ENCODE results near the gene PHF3. TPM values are rescaled to one million over a fixed set of nuclear protein-coding genes. Genes with fewer than 3 reads are reported as not detected.

Gene PHF3
- total RNA-seq, 2 donors from 2014 or later, result 68.2 to 72.5 TPM

- peaks cover 6% of the 10 kb centered on the region for H3K27me3 Mint-ChIP-seq (ENCODE audit: insufficient read depth)
- no peak for DNase-seq
- no peaks in the 10 kb centered on the region for H3K4me1 Mint-ChIP-seq
- no peaks in the 10 kb centered on the region for H3K27me3 ChIP-seq (ENCODE audit: control insufficient read depth, insufficient read depth, low read length, poor library complexity, severe bottlenecking)
- H3K9ac ChIP-seq (ENCODE audit: extremely low read depth, low read length, poor library complexity, severe bottlenecking), result no peak overlapping the region
- H3K4me3 ChIP-seq (ENCODE audit: low read length), result no peak overlapping the region
- no peaks in the 10 kb centered on the region for H3K9me3 ChIP-seq (ENCODE audit: control insufficient read depth, low read length)
- H3K4me3 Mint-ChIP-seq, result no peak overlapping the region
- TF ChIP-seq, protein P1, sequence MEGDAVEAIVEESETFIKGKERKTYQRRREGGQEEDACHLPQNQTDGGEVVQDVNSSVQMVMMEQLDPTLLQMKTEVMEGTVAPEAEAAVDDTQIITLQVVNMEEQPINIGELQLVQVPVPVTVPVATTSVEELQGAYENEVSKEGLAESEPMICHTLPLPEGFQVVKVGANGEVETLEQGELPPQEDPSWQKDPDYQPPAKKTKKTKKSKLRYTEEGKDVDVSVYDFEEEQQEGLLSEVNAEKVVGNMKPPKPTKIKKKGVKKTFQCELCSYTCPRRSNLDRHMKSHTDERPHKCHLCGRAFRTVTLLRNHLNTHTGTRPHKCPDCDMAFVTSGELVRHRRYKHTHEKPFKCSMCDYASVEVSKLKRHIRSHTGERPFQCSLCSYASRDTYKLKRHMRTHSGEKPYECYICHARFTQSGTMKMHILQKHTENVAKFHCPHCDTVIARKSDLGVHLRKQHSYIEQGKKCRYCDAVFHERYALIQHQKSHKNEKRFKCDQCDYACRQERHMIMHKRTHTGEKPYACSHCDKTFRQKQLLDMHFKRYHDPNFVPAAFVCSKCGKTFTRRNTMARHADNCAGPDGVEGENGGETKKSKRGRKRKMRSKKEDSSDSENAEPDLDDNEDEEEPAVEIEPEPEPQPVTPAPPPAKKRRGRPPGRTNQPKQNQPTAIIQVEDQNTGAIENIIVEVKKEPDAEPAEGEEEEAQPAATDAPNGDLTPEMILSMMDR (conservative IDR thresholded peaks at IDR 0.05), result no peak
- no peaks in the 10 kb centered on the region for H3K36me3 ChIP-seq (ENCODE audit: control insufficient read depth, insufficient read depth, low read length)
- H3K36me3 Mint-ChIP-seq (ENCODE audit: low read depth), result no peaks in the 10 kb centered on the region
- H3K9me3 Mint-ChIP-seq, result peaks cover 3% of the 10 kb centered on the region
- no peak overlapping the region for H3K27ac ChIP-seq (ENCODE audit: low read depth, low read length)
- H3K27ac Mint-ChIP-seq, result no peak overlapping the region
- no peaks in the 10 kb centered on the region for H3K4me1 ChIP-seq (ENCODE audit: control insufficient read depth, insufficient read depth, low read length)
Observed at GRCh38 chr6:63743691-63744090, 108.1 kb downstream of the PHF3 start.

DNA sequence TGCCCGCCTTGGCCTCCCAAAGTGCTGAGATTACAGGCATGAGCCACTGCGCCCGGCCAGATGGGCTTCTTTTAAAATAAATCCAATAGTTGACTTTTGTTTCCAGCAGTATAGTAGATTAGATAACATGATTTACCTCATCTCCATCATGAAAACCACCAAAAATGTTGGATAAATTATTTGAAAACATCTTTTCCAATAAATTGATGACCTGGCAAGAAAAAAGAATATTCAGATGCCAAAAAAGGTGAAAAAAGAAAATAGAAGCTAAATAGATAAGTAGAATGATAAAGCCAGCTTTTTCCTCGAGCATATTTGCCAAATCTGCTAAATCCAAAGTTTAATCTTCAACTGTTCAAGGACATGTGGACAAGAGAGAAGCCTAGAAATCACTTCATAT is 109.2 kb downstream of the PHF3 start:
- no peak overlapping the region for H3K4me3 Mint-ChIP-seq
- H3K9me3 Mint-ChIP-seq, result peaks cover 2% of the 10 kb centered on the region
- no peak for DNase-seq
- TF ChIP-seq, protein P1 (conservative IDR thresholded peaks at IDR 0.05), result no peak
- H3K27ac Mint-ChIP-seq, result no peak overlapping the region
- H3K27ac ChIP-seq (ENCODE audit: low read depth, low read length), result no peak overlapping the region
- WGBS, 2 experiments (ENCODE audit: insufficient coverage in 1 of 2, insufficient read length in 1 of 2), result 85% methylated on average over 4 of the region's 4 CpGs; no CpG with 5 or more reads in 1 of the 2 experiments
- H3K4me1 Mint-ChIP-seq, result no peaks in the 10 kb centered on the region
- H3K9ac ChIP-seq (ENCODE audit: extremely low read depth, low read length, poor library complexity, severe bottlenecking), result no peak overlapping the region
- no peaks in the 10 kb centered on the region for H3K36me3 Mint-ChIP-seq (ENCODE audit: low read depth)
- no peaks in the 10 kb centered on the region for H3K4me1 ChIP-seq (ENCODE audit: control insufficient read depth, insufficient read depth, low read length)
- H3K4me3 ChIP-seq (ENCODE audit: low read length), result no peak overlapping the region
- H3K9me3 ChIP-seq (ENCODE audit: control insufficient read depth, low read length), result no peaks in the 10 kb centered on the region
- H3K36me3 ChIP-seq (ENCODE audit: control insufficient read depth, insufficient read depth, low read length), result no peaks in the 10 kb centered on the region
- H3K27me3 ChIP-seq (ENCODE audit: control insufficient read depth, insufficient read depth, low read length, poor library complexity, severe bottlenecking), result no peaks in the 10 kb centered on the region
- peaks cover 6% of the 10 kb centered on the region for H3K27me3 Mint-ChIP-seq (ENCODE audit: insufficient read depth)

GRCh38 chr6:63745784-63746183 is 110.2 kb downstream of the PHF3 start:
- TF ChIP-seq, protein P1 (conservative IDR thresholded peaks at IDR 0.05), result no peak
- Mint-ChIP-seq H3K27ac (no peak overlapping the region), H3K9me3 (no peaks in the 10 kb centered on the region), H3K27me3 (ENCODE audit: insufficient read depth) (peaks cover 6% of the 10 kb centered on the region), H3K36me3 (ENCODE audit: low read depth) (no peaks in the 10 kb centered on the region), H3K4me1 (no peaks in the 10 kb centered on the region), H3K4me3 (no peak overlapping the region)
- H3K27me3 ChIP-seq (ENCODE audit: control insufficient read depth, insufficient read depth, low read length, poor library complexity, severe bottlenecking), result no peaks in the 10 kb centered on the region
- no peak overlapping the region for H3K27ac ChIP-seq (ENCODE audit: low read depth, low read length)
- no peaks in the 10 kb centered on the region for H3K4me1 ChIP-seq (ENCODE audit: control insufficient read depth, insufficient read depth, low read length)
- no peaks in the 10 kb centered on the region for H3K36me3 ChIP-seq (ENCODE audit: control insufficient read depth, insufficient read depth, low read length)
- no peak overlapping the region for H3K4me3 ChIP-seq (ENCODE audit: low read length)
- no peak for DNase-seq
- no peak overlapping the region for H3K9ac ChIP-seq (ENCODE audit: extremely low read depth, low read length, poor library complexity, severe bottlenecking)
- H3K9me3 ChIP-seq (ENCODE audit: control insufficient read depth, low read length), result no peaks in the 10 kb centered on the region
